Naive thymus-derived CD4-positive, alpha-beta T cell (primary cell): ENCODE measurements around the gene MUCL3. TPM values are rescaled to one million over a fixed set of nuclear protein-coding genes. Genes with fewer than 3 reads are reported as not detected.

ENCODE experiments used
- ATAC-seq: fragments of 150-1000 bp; cut with Tn5 transposase; 2 replicates; pipeline ENCODE4 v1.10.0; 2021; ENCODE audit warnings: mild to moderate bottlenecking, moderate library complexity
- CTCF ChIA-PET: fragments of 350-600 bp; sonication (Branson Sonifier 250); formaldehyde crosslinking; loops from one replicate; lab custom pipeline; 2021; ENCODE audit warnings: antibody characterized with exemption; lab: Charles Lee
- POLR2A ChIA-PET: fragments of 350-600 bp; sonication (Branson Sonifier 250); formaldehyde crosslinking; loops from one replicate; lab custom pipeline; 2021; ENCODE audit warnings: antibody characterized with exemption, inconsistent platforms; lab: Charles Lee
- DNase-seq, 9 donors: peaks; one replicate each; pipeline versions ENCODE4 v3.0.0 to v3.0.0-alpha.2; 2020 to 2022; ENCODE audit warnings: mixed read lengths in 1 of 9
- H3K27ac ChIP-seq: one replicate; pipeline ENCODE4 v1.7.0; 2013; ENCODE audit warnings: mild to moderate bottlenecking, low read depth, low read length, moderate library complexity
- H3K27me3 ChIP-seq, 2 donors: one replicate each; pipeline ENCODE4 v1.7.0; 2013; ENCODE audit warnings: low read length in 2 of 2, mild to moderate bottlenecking in 2 of 2, moderate library complexity in 2 of 2; ENCODE audit not compliant: control insufficient read depth in 2 of 2, insufficient read depth in 2 of 2
- H3K36me3 ChIP-seq, 3 experiments: 1 replicate in 2 of 3; 2 replicates in 1 of 3; pipeline ENCODE4 v1.7.0; 2013; ENCODE audit warnings: low read length in 3 of 3, mild to moderate bottlenecking in 3 of 3, moderate library complexity in 1 of 3; ENCODE audit not compliant: insufficient read depth in 3 of 3, control insufficient read depth in 2 of 3
- H3K4me1 ChIP-seq, 2 donors: one replicate each; pipeline ENCODE4 v1.7.0; 2013; ENCODE audit warnings: low read length in 2 of 2, mild to moderate bottlenecking in 2 of 2, moderate library complexity in 1 of 2; ENCODE audit not compliant: control insufficient read depth in 2 of 2, insufficient read depth in 2 of 2
- H3K4me3 ChIP-seq: 2 replicates; pipeline ENCODE4 v1.7.0; 2013; ENCODE audit warnings: mild to moderate bottlenecking, low read length
- H3K9me3 ChIP-seq, 3 experiments: 1 replicate in 2 of 3; 2 replicates in 1 of 3; pipeline ENCODE4 v1.7.0; 2013; ENCODE audit warnings: low read length in 3 of 3; ENCODE audit not compliant: control insufficient read depth in 2 of 3
- H3K27ac Mint-ChIP-seq, 9 donors: one replicate each; pipeline ENCODE4 v1.8.0; 2020 to 2022; ENCODE audit warnings: mixed read lengths in 9 of 9, mild to moderate bottlenecking in 8 of 9, moderate library complexity in 5 of 9, inconsistent platforms in 2 of 9
- H3K27me3 Mint-ChIP-seq, 5 donors: one replicate each; pipeline ENCODE4 v1.8.0; 2021 to 2022; ENCODE audit warnings: mixed read lengths in 5 of 5, mild to moderate bottlenecking in 1 of 5
- H3K36me3 Mint-ChIP-seq, 5 donors: one replicate each; pipeline ENCODE4 v1.8.0; 2020 to 2022; ENCODE audit warnings: mixed read lengths in 5 of 5, mild to moderate bottlenecking in 3 of 5, inconsistent platforms in 1 of 5
- H3K4me1 Mint-ChIP-seq, 7 donors: one replicate each; pipeline ENCODE4 v1.8.0; 2020 to 2022; ENCODE audit warnings: mixed read lengths in 7 of 7, mild to moderate bottlenecking in 3 of 7, inconsistent platforms in 1 of 7
- H3K4me3 Mint-ChIP-seq, 10 donors: one replicate each; pipeline ENCODE4 v1.8.0; 2020 to 2022; ENCODE audit warnings: mild to moderate bottlenecking in 10 of 10, mixed read lengths in 10 of 10, moderate library complexity in 6 of 10, inconsistent platforms in 2 of 10
- H3K9me3 Mint-ChIP-seq, 11 donors: one replicate each; pipeline ENCODE4 v1.8.0; 2020 to 2022; ENCODE audit warnings: mixed read lengths in 11 of 11, mild to moderate bottlenecking in 4 of 11, inconsistent platforms in 1 of 11, moderate library complexity in 1 of 11
- intact Hi-C, 2 donors: fragments of 100-400 bp; cut with micrococcal nuclease; formaldehyde crosslinking; loops; one replicate each; pipeline ENCODE4 v1.15.1; 2023
- polyA plus RNA-seq, 2 donors: library from polyadenylated mRNA; unstranded; fragments of 300-500 nt; fragmentation: Illumina TruSeq; gene quantifications; one replicate each; pipeline ENCODE4 v1.2.3, GENCODE V29; 2021
- total RNA-seq, 6 experiments: library from RNA in 5 of 6; stranded (reverse) in 5 of 6; gene quantifications; 1 replicate in 5 of 6; 2 replicates in 1 of 6; pipeline ENCODE4 v1.2.3 and lab custom pipeline; 2021 to 2026

The MUCL3 gene
- total and polyA plus RNA-seq, 7 experiments from 2014 or later = not detected

- Mint-ChIP-seq H3K36me3 (peaks cover 0 to 3% (median 0%) of the 10 kb centered on the region in 5 donors), H3K4me3 (peak overlapping the region; percentile 51 to 91 (median 84)), H3K9me3 (peaks cover 0 to 16% (median 0%) of the 10 kb centered on the region in 11 donors), H3K27ac (peak overlapping the region in 8 of 9 donors; percentile 37 to 91 (median 81)), H3K27me3 (peaks cover 5 to 85% (median 12%) of the 10 kb centered on the region in 5 donors), H3K4me1 (peaks cover 3 to 37% (median 27%) of the 10 kb centered on the region in 7 donors)
- peak overlapping the region; percentile 62 for H3K4me3 ChIP-seq
- H3K36me3 ChIP-seq = no peaks in the 10 kb centered on the region
- POLR2A ChIA-PET = interaction anchor here (0.7 to 1.8 kb wide), 5 partner anchors 8 to 468 kb away, joined by 3 to 5 read pairs (median 5); no protein-coding TSS in a partner anchor
- CTCF ChIA-PET = interaction anchor here (0.8 kb wide), 1 partner anchor 41 kb away, joined by 3 read pairs; the partner anchor contains the start of gene VARS2
- no peaks in the 10 kb centered on the region for H3K9me3 ChIP-seq
- DNase-seq = no peak
- ATAC-seq = peak; percentile 31
- peak overlapping the region; percentile 50 for H3K27ac ChIP-seq
- no peaks in the 10 kb centered on the region for H3K27me3 ChIP-seq
- intact Hi-C loops = loop anchor here in 1 of 2 donors (1.0 to 2.0 kb wide), 2 partner anchors 46 to 88 kb away; partner anchors contain the start of gene GTF2H4
- H3K4me1 ChIP-seq = peaks cover 5 to 12% of the 10 kb centered on the region in 2 donors
These were observed 14.0 kb downstream of the MUCL3 start for GRCh38 chr6:30954631-30955366.

DNA sequence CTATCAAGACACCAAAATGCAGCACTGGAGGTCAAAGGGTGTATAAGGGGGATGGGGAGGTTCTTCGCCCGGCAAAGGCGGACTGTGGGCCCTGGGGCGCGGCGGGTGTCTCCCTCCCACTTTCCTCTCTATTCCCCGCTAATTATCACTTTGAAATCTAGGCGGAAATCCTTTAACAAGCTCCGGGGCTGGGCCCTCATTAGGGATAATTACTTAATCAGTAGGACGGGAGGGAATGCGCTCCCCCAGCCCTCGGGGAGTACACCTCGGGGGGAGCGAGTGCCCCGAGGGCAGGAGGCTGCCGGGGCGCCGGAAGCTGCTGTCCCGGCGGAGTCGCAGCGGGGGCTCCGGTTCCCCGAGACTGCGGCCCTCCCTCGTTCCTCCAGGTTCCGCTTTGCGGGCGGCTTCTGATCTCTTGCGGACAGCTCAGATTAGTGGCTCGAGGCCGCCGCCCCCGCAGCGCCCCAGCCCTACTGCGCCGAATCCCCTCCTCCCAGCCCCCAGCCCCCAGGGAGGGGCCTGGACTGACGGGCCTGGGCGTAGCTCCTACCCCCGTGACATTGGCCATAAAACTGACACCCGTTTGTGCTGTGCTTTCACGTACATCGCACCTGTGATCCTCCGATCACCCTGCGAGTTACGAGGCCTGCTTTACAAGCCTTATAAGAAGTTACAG lies 14.7 kb downstream of the MUCL3 start:
- peak overlapping the region; percentile 50 for H3K27ac ChIP-seq
- H3K27me3 ChIP-seq = no peaks in the 10 kb centered on the region

GRCh38 chr6:30957716-30958115 lies 16.9 kb downstream of the MUCL3 start:
- no peaks in the 10 kb centered on the region for H3K9me3 Mint-ChIP-seq
- no peak overlapping the region for H3K4me3 ChIP-seq
- ATAC-seq = no peak
- intact Hi-C loops = no loop called here
- no peaks in the 10 kb centered on the region for H3K27me3 ChIP-seq
- no peaks in the 10 kb centered on the region for H3K36me3 Mint-ChIP-seq
- no peak for DNase-seq
- peaks cover 5 to 37% (median 27%) of the 10 kb centered on the region in 7 donors for H3K4me1 Mint-ChIP-seq
- no peak overlapping the region for H3K27ac ChIP-seq
- ChIA-PET CTCF (no interaction called here), POLR2A (no interaction called here)
- H3K4me3 Mint-ChIP-seq = peak overlapping the region in 3 of 10 donors; percentile 9 to 89 (median 29)
- H3K27ac Mint-ChIP-seq = peak overlapping the region in 5 of 9 donors; percentile 38 to 89 (median 77)
- peaks cover 4 to 70% (median 16%) of the 10 kb centered on the region in 5 donors for H3K27me3 Mint-ChIP-seq
- peaks cover 5 to 12% of the 10 kb centered on the region in 2 donors for H3K4me1 ChIP-seq
- no peaks in the 10 kb centered on the region for H3K36me3 ChIP-seq
- H3K9me3 ChIP-seq = no peaks in the 10 kb centered on the region

More for the DNA sequence above, 14.7 kb downstream of the MUCL3 start:
- H3K36me3 Mint-ChIP-seq = no peaks in the 10 kb centered on the region
- POLR2A ChIA-PET = interaction anchor here (0.7 to 1.8 kb wide), 8 partner anchors 9 to 586 kb away, joined by 3 to 5 read pairs (median 4); partner anchors contain the start of gene DDX39B
- H3K4me1 Mint-ChIP-seq = peaks cover 3 to 37% (median 27%) of the 10 kb centered on the region in 7 donors
- CTCF ChIA-PET = interaction anchor here (0.7 to 0.8 kb wide), 4 partner anchors 8 to 132 kb away, joined by 3 read pairs; partner anchors contain the start of gene VARS2
- no peaks in the 10 kb centered on the region for H3K9me3 ChIP-seq
- no peaks in the 10 kb centered on the region for H3K36me3 ChIP-seq
- peaks cover 5 to 12% of the 10 kb centered on the region in 2 donors for H3K4me1 ChIP-seq
- peak overlapping the region; percentile 59 to 92 (median 86) for H3K4me3 Mint-ChIP-seq
- peak; percentile 84 for ATAC-seq
- DNase-seq = peak; percentile 49 to 76 (median 63)
- intact Hi-C loops = loop anchor here in 1 of 2 donors (1.0 to 2.0 kb wide), 2 partner anchors 47 to 87 kb away; partner anchors contain the start of gene GTF2H4
- H3K4me3 ChIP-seq = peak overlapping the region; percentile 62
- H3K27me3 Mint-ChIP-seq = peaks cover 5 to 81% (median 7%) of the 10 kb centered on the region in 5 donors
- H3K9me3 Mint-ChIP-seq = peaks cover 0 to 11% (median 0%) of the 10 kb centered on the region in 11 donors
- H3K27ac Mint-ChIP-seq = peak overlapping the region in 8 of 9 donors; percentile 77 to 93 (median 89)

- DNase-seq = no peak
- Mint-ChIP-seq H3K4me1 (peaks cover 15 to 34% (median 19%) of the 10 kb centered on the region in 7 donors), H3K27ac (peak overlapping the region in 1 of 9 donors; percentile 19), H3K27me3 (peaks cover 10 to 58% (median 38%) of the 10 kb centered on the region in 5 donors), H3K36me3 (no peaks in the 10 kb centered on the region), H3K9me3 (no peaks in the 10 kb centered on the region), H3K4me3 (no peak overlapping the region)
- ATAC-seq = no peak
- no peaks in the 10 kb centered on the region for H3K36me3 ChIP-seq
- intact Hi-C loops = no loop called here
- no peaks in the 10 kb centered on the region for H3K9me3 ChIP-seq
- ChIA-PET CTCF (interaction anchor here (0.6 to 0.7 kb wide), 2 partner anchors 59 to 90 kb away, joined by 3 read pairs; no protein-coding TSS in a partner anchor), POLR2A (interaction anchor here (0.9 kb wide), 1 partner anchor 12 kb away, joined by 3 read pairs; no protein-coding TSS in a partner anchor)
- no peak overlapping the region for H3K27ac ChIP-seq
- H3K4me1 ChIP-seq = peaks cover under 1 to 6% of the 10 kb centered on the region in 2 donors
- H3K4me3 ChIP-seq = no peak overlapping the region
- H3K27me3 ChIP-seq = no peaks in the 10 kb centered on the region
These were observed 20.3 kb downstream of the MUCL3 start for GRCh38 chr6:30960907-30961673.

GRCh38 chr6:30962716-30963115 lies 21.9 kb downstream of the MUCL3 start:
- no peak overlapping the region for H3K4me3 Mint-ChIP-seq
- H3K4me1 Mint-ChIP-seq = peaks cover 3 to 21% (median 11%) of the 10 kb centered on the region in 7 donors
- no peaks in the 10 kb centered on the region for H3K36me3 ChIP-seq
- CTCF ChIA-PET = no interaction called here
- no peak for ATAC-seq
- no peaks in the 10 kb centered on the region for H3K4me1 ChIP-seq
- H3K4me3 ChIP-seq = no peak overlapping the region
- H3K9me3 ChIP-seq = no peaks in the 10 kb centered on the region
- no peaks in the 10 kb centered on the region for H3K9me3 Mint-ChIP-seq
- peak overlapping the region in 1 of 9 donors; percentile 28 for H3K27ac Mint-ChIP-seq
- H3K36me3 Mint-ChIP-seq = no peaks in the 10 kb centered on the region
- no peak overlapping the region for H3K27ac ChIP-seq
- H3K27me3 Mint-ChIP-seq = peaks cover 10 to 48% (median 34%) of the 10 kb centered on the region in 5 donors
- H3K27me3 ChIP-seq = no peaks in the 10 kb centered on the region
- POLR2A ChIA-PET = no interaction called here
- intact Hi-C loops = no loop called here
- no peak for DNase-seq

DNA sequence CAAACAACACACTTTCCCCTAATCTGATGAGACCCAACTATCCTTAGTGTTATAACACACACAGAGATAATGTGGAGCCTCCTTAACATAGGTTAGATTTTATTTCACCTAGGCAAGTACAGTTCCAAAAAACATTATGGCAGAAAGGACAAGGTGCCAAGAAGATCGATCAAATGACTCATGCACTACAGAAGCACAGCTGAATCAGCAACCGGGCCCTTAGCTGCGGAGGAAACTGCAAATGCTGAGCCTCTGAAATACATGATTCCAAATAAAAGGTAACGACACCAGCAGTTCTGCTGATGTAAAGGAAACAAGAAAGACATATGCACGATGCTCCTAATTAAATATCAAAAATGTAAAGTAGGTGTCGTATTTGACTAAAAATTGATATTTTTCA lies 22.9 kb downstream of the MUCL3 start:
- Histone ChIP-seq H3K36me3 (no peaks in the 10 kb centered on the region), H3K4me3 (no peak overlapping the region), H3K9me3 (no peaks in the 10 kb centered on the region), H3K4me1 (no peaks in the 10 kb centered on the region), H3K27me3 (no peaks in the 10 kb centered on the region), H3K27ac (no peak overlapping the region)
- H3K27ac Mint-ChIP-seq = no peak overlapping the region
- ATAC-seq (no peak), DNase-seq (no peak)
- H3K4me3 Mint-ChIP-seq = no peak overlapping the region
- peaks cover 10 to 44% (median 28%) of the 10 kb centered on the region in 5 donors for H3K27me3 Mint-ChIP-seq
- CTCF ChIA-PET = no interaction called here
- no peaks in the 10 kb centered on the region for H3K9me3 Mint-ChIP-seq
- POLR2A ChIA-PET = no interaction called here
- intact Hi-C loops = no loop called here
- peaks cover 0 to 15% (median 6%) of the 10 kb centered on the region in 7 donors for H3K4me1 Mint-ChIP-seq
- no peaks in the 10 kb centered on the region for H3K36me3 Mint-ChIP-seq
